KMS-11 (cell line): ENCODE measurements around the gene ZNF91.
"Not testable (repeated sequence)": the region's sequence is repeated elsewhere in the genome, so short reads cannot be mapped to it uniquely, and the experiment has no call there.

Source experiments
- H2AFZ ChIP-seq: fragments of 200-600 bp; sonication (generic); 2 replicates; pipeline ENCODE4 v1.6.1; 2016; ENCODE audit warnings: antibody characterized with exemption, mixed run types, low read depth
- H3K27ac ChIP-seq: fragments of 200-600 bp; sonication (generic); 2 replicates; pipeline ENCODE4 v1.6.1; 2016; ENCODE audit warnings: mild to moderate bottlenecking, mixed run types
- H3K27me3 ChIP-seq: fragments of 200-600 bp; sonication (generic); 2 replicates; pipeline ENCODE4 v1.6.1; 2017; ENCODE audit warnings: mild to moderate bottlenecking, low read depth, mixed run types, moderate library complexity; ENCODE audit not compliant: insufficient read depth
- H3K36me3 ChIP-seq: fragments of 200-600 bp; sonication (generic); 2 replicates; pipeline ENCODE4 v1.6.1; 2017; ENCODE audit warnings: mild to moderate bottlenecking, mixed run types; ENCODE audit not compliant: insufficient read depth
- H3K4me1 ChIP-seq: fragments of 200-600 bp; sonication (generic); 2 replicates; pipeline ENCODE4 v1.6.1; 2016; ENCODE audit warnings: mild to moderate bottlenecking, low read depth, mixed run types; ENCODE audit not compliant: poor library complexity, severe bottlenecking
- H3K4me2 ChIP-seq: fragments of 200-600 bp; sonication (generic); 2 replicates; pipeline ENCODE4 v1.7.0; 2016; ENCODE audit warnings: mild to moderate bottlenecking, mixed run types
- H3K4me3 ChIP-seq: fragments of 200-600 bp; sonication (generic); IDR thresholded peaks from 2 replicates; pipeline ENCODE4 v1.6.1; 2017; ENCODE audit warnings: low read depth, low read length, mixed read lengths; ENCODE audit not compliant: insufficient read depth
- H3K79me2 ChIP-seq: fragments of 200-600 bp; sonication (generic); 2 replicates; pipeline ENCODE4 v1.6.1; 2016; ENCODE audit warnings: low read depth, mixed run types; ENCODE audit not compliant: insufficient read depth
- H3K9ac ChIP-seq: fragments of 200-600 bp; sonication (generic); 2 replicates; pipeline ENCODE4 v1.6.1; 2016; ENCODE audit warnings: mild to moderate bottlenecking, mixed run types
- H4K20me1 ChIP-seq: fragments of 200-600 bp; sonication (generic); 2 replicates; pipeline ENCODE4 v1.6.1; 2016; ENCODE audit warnings: mild to moderate bottlenecking, mixed run types; ENCODE audit not compliant: insufficient read depth
- CTCF ChIP-seq: fragments of 200-600 bp; sonication (generic); conservative IDR thresholded peaks from 2 replicates; pipeline ENCODE4 v1.6.1; 2017; ENCODE audit warnings: low read depth, mild to moderate bottlenecking, antibody characterized with exemption, low read length, moderate library complexity, mixed read lengths

The ZNF91 gene

GRCh38 chr19:23365222-23365621, 30.0 kb downstream of the ZNF91 start:
- no peak for TF ChIP-seq CTCF
- Histone ChIP-seq H3K27me3 (no peaks in the 10 kb centered on the region), H3K9ac (no peak overlapping the region), H3K4me1 (no peaks in the 10 kb centered on the region), H3K79me2 (no peaks in the 10 kb centered on the region), H4K20me1 (no peaks in the 10 kb centered on the region), H3K4me3 (no peak overlapping the region), H3K4me2 (no peak overlapping the region), H3K36me3 (no peaks in the 10 kb centered on the region), H2AFZ (no peak overlapping the region), H3K27ac (no peak overlapping the region)

- not testable (repeated sequence) for H3K79me2 ChIP-seq, H4K20me1 ChIP-seq, H3K27me3 ChIP-seq, H3K4me1 ChIP-seq, H3K27ac ChIP-seq, H3K4me2 ChIP-seq, H3K4me3 ChIP-seq, H3K9ac ChIP-seq, H3K36me3 ChIP-seq, H2AFZ ChIP-seq
These were observed 33.4 kb downstream of the ZNF91 start for GRCh38 chr19:23361843-23362242.

- H3K79me2 ChIP-seq: no peaks in the 10 kb centered on the region
- no peak overlapping the region for H3K4me2 ChIP-seq
- H3K27ac ChIP-seq: no peak overlapping the region
- H3K4me3 ChIP-seq: no peak overlapping the region
- no peak overlapping the region for H3K9ac ChIP-seq
- no peaks in the 10 kb centered on the region for H3K4me1 ChIP-seq
- no peaks in the 10 kb centered on the region for H4K20me1 ChIP-seq
- no peak overlapping the region for H2AFZ ChIP-seq
- no peak for TF ChIP-seq CTCF
- no peaks in the 10 kb centered on the region for H3K27me3 ChIP-seq
- H3K36me3 ChIP-seq: no peaks in the 10 kb centered on the region
These were observed 43.5 kb downstream of the ZNF91 start for GRCh38 chr19:23351806-23352205.

GRCh38 chr19:23346696-23347095, 48.6 kb downstream of the ZNF91 start:
- no peaks in the 10 kb centered on the region for H3K36me3 ChIP-seq
- H2AFZ ChIP-seq: no peak overlapping the region
- TF ChIP-seq CTCF: no peak
- no peak overlapping the region for H3K4me3 ChIP-seq
- no peak overlapping the region for H3K9ac ChIP-seq
- no peaks in the 10 kb centered on the region for H3K4me1 ChIP-seq
- H3K27ac ChIP-seq: no peak overlapping the region
- no peak overlapping the region for H3K4me2 ChIP-seq
- H4K20me1 ChIP-seq: no peaks in the 10 kb centered on the region
- H3K27me3 ChIP-seq: no peaks in the 10 kb centered on the region
- no peaks in the 10 kb centered on the region for H3K79me2 ChIP-seq

- Histone ChIP-seq H3K9ac (no peak overlapping the region), H3K36me3 (no peaks in the 10 kb centered on the region), H4K20me1 (no peaks in the 10 kb centered on the region), H2AFZ (no peak overlapping the region), H3K4me2 (no peak overlapping the region), H3K27ac (no peak overlapping the region), H3K27me3 (no peaks in the 10 kb centered on the region), H3K4me1 (no peaks in the 10 kb centered on the region), H3K4me3 (no peak overlapping the region), H3K79me2 (no peaks in the 10 kb centered on the region)
- peak; percentile 36; the same call in 1 of the 2 replicates for TF ChIP-seq CTCF
These were observed 49.4 kb downstream of the ZNF91 start for GRCh38 chr19:23345838-23346237.
